ENCODE results near the gene MAT2A. TPM values are rescaled to one million over a fixed set of nuclear protein-coding genes. Genes with fewer than 3 reads are reported as not detected.

MAT2A gene
- total RNA-seq, 4 donors from 2014 or later: 153 to 234 (median 167) TPM

- TF ChIP-seq POLR2AphosphoS5 (IDR thresholded peaks at IDR 0.05): no peak
- no peak for TF ChIP-seq EP300 (IDR thresholded peaks at IDR 0.05)
- TF ChIP-seq, protein P1, sequence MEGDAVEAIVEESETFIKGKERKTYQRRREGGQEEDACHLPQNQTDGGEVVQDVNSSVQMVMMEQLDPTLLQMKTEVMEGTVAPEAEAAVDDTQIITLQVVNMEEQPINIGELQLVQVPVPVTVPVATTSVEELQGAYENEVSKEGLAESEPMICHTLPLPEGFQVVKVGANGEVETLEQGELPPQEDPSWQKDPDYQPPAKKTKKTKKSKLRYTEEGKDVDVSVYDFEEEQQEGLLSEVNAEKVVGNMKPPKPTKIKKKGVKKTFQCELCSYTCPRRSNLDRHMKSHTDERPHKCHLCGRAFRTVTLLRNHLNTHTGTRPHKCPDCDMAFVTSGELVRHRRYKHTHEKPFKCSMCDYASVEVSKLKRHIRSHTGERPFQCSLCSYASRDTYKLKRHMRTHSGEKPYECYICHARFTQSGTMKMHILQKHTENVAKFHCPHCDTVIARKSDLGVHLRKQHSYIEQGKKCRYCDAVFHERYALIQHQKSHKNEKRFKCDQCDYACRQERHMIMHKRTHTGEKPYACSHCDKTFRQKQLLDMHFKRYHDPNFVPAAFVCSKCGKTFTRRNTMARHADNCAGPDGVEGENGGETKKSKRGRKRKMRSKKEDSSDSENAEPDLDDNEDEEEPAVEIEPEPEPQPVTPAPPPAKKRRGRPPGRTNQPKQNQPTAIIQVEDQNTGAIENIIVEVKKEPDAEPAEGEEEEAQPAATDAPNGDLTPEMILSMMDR (IDR thresholded peaks at IDR 0.05): no peak
- no peak for TF ChIP-seq POLR2A (IDR thresholded peaks at IDR 0.05)
- no peak overlapping the region for H3K27ac ChIP-seq
- no peaks in the 10 kb centered on the region for H3K27me3 ChIP-seq
- H3K9me3 ChIP-seq: no peaks in the 10 kb centered on the region
- H3K4me3 ChIP-seq: no peak overlapping the region
- no peaks in the 10 kb centered on the region for H3K36me3 ChIP-seq
- peaks cover 15% of the 10 kb centered on the region for H3K4me1 ChIP-seq
- peak in 1 of 2 donors; percentile 11 for DNase-seq (ENCODE audit: low spot score in 2 of 2)
- 87% methylated on average over 6 of the region's 6 CpGs for WGBS
These were observed 16.8 kb upstream of the MAT2A start for GRCh38 chr2:85522090-85522647.

DNA sequence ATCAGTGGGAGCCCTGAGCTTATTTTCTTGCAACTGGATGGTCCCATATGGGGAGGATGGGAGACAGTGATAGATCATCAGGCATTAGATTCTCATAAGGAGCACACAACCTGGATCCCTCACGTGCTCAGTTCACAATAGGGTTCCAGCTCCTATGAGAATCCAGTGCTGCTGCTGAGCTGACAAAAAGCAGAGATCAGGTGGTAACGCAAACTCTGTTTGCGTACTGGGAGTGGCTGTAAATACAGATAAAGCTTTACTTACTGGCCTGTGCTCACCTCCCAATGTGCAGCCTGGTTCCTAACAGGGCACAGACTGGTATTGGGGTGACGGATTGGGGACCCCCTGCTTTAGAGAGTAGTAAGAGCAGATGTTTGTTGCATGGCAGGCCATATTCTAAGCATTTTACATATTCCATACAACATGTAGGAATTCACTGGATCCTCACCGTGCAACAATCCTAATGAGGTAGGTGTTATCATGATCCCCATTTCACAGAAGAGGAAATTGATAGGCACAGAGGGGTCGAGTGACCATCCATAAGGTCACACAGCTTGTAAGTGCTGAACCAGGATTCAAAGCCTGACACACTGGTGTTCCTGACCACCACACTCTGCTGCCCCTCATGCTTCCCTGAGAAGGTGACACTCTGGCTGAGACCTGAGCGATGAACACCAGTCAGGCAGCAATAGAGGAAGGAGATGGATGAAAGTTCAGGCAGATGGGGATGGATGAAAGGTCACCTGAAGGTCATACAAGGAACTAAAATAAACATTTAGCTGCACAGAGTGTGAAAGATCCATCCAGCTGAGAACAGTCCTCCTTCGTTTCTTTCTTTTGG lies 15.7 kb upstream of the MAT2A start:
- DNase-seq (ENCODE audit: low spot score in 2 of 2): peak in 1 of 2 donors; percentile 29
- Histone ChIP-seq H3K36me3 (no peaks in the 10 kb centered on the region), H3K9me3 (no peaks in the 10 kb centered on the region), H3K27me3 (no peaks in the 10 kb centered on the region), H3K27ac (no peak overlapping the region), H3K4me1 (peaks cover 15% of the 10 kb centered on the region), H3K4me3 (no peak overlapping the region)
- TF ChIP-seq EP300 (IDR thresholded peaks at IDR 0.05) (no peak), POLR2A (IDR thresholded peaks at IDR 0.05) (no peak), POLR2AphosphoS5 (IDR thresholded peaks at IDR 0.05) (no peak)
- TF ChIP-seq, protein P1 (IDR thresholded peaks at IDR 0.05): no peak
- 88% methylated on average over 8 of the region's 8 CpGs for whole genome bisulfite sequencing

- Histone ChIP-seq H3K27ac (no peak overlapping the region), H3K27me3 (no peaks in the 10 kb centered on the region), H3K4me1 (peaks cover 15% of the 10 kb centered on the region), H3K4me3 (no peak overlapping the region), H3K36me3 (no peaks in the 10 kb centered on the region), H3K9me3 (no peaks in the 10 kb centered on the region)
- no peak for TF ChIP-seq POLR2AphosphoS5 (IDR thresholded peaks at IDR 0.05)
- DNase-seq (ENCODE audit: low spot score in 2 of 2): peak in 1 of 2 donors; percentile 9
- WGBS: 79% methylated on average over 5 of the region's 5 CpGs
These were observed 15.0 kb upstream of the MAT2A start for GRCh38 chr2:85523903-85524335.

DNA sequence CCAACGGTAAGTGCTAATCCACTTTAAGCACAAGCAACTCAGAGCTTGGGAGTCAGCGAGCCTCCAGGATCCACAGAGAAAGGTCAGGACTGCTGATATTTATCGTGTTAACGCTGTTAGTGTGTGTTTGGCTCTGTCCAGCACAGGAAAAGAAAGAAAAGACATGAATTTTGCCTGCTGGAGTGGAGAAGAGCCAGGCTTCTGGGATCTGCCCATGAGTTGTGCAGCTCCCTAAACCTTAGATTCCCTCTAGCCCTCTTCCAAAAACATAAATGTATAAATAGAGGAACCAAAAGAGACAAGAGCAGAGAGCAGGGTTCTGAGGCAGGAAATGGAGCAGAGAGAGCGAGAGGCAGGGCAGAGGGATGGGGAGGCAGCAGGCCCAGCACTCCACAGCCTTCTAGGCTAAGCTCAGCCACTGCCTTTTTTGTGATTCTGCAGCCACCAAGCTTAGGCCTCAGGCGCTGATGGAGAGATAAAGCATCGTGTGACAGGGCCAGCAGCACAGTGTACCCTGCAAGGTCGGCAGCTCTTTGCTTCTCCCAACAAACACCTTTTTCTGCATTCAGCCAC lies 14.5 kb upstream of the MAT2A start:
- Histone ChIP-seq H3K27ac (no peak overlapping the region), H3K27me3 (no peaks in the 10 kb centered on the region), H3K4me1 (peaks cover 15% of the 10 kb centered on the region), H3K36me3 (no peaks in the 10 kb centered on the region), H3K4me3 (no peak overlapping the region), H3K9me3 (no peaks in the 10 kb centered on the region)
- 42% methylated on average over 8 of the region's 8 CpGs for WGBS
- TF ChIP-seq, protein P1 (IDR thresholded peaks at IDR 0.05): no peak
- no peak for TF ChIP-seq EP300 (IDR thresholded peaks at IDR 0.05)
- TF ChIP-seq POLR2A (IDR thresholded peaks at IDR 0.05): no peak
- TF ChIP-seq POLR2AphosphoS5 (IDR thresholded peaks at IDR 0.05): no peak
- DNase-seq (ENCODE audit: low spot score in 2 of 2): peak in 1 of 2 donors; percentile 42

- Histone ChIP-seq H3K36me3 (no peaks in the 10 kb centered on the region), H3K9me3 (no peaks in the 10 kb centered on the region), H3K4me3 (no peak overlapping the region), H3K27ac (no peak overlapping the region), H3K4me1 (peaks cover 15% of the 10 kb centered on the region), H3K27me3 (no peaks in the 10 kb centered on the region)
- peak in 1 of 2 donors; percentile 29 for DNase-seq (ENCODE audit: low spot score in 2 of 2)
- TF ChIP-seq POLR2AphosphoS5 (IDR thresholded peaks at IDR 0.05) (no peak), EP300 (IDR thresholded peaks at IDR 0.05) (no peak), POLR2A (IDR thresholded peaks at IDR 0.05) (no peak)
- TF ChIP-seq, protein P1 (IDR thresholded peaks at IDR 0.05): no peak
- WGBS: 87% methylated on average over 5 of the region's 5 CpGs
These were observed 13.9 kb upstream of the MAT2A start for GRCh38 chr2:85525029-85525428.

Data from suprapubic skin (tissue), 4 donors.